Esophagus squamous epithelium (tissue), 4 donors: Measurements from ENCODE around the gene ERC2.

Experiments
- POLR2A ChIP-seq, 4 donors: fragments of 450-650 bp; IDR thresholded peaks; one replicate each; pipeline ENCODE4 v1.6.1; 2017; ENCODE audit warnings: antibody characterized with exemption in 4 of 4, mild to moderate bottlenecking in 4 of 4, moderate library complexity in 3 of 4
- TF ChIP-seq, protein P1 (sequence below), 6 experiments: fragments of 450-650 bp in 4 of 6; fragments of 200-600 bp in 2 of 6; sonication (generic) in 2 of 6; IDR thresholded peaks; one replicate each; pipeline ENCODE4 v1.5.1; 2016 to 2019; ENCODE audit warnings: antibody characterized with exemption in 6 of 6, mild to moderate bottlenecking in 4 of 6, moderate library complexity in 4 of 6

DNA sequence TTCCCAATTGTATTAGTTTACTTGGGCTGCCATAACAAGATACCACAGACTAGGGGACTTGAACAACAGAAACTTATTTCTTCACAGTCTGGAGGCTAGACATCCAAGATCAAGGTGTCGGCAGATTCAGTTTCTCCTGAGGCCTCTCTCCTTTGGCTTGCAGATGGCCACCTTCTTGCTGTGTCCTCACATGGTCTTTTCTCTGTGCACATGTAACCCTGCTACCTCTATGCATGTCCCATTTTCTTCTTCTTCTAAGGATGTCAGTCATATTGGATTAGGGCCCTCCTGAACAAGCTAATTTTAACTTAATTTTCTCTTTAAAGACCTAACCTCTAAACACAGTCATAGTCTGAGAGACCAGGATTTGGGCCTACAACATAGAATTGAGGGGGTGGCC, 644.4 kb downstream of the ERC2 start:
- TF ChIP-seq, protein P1, sequence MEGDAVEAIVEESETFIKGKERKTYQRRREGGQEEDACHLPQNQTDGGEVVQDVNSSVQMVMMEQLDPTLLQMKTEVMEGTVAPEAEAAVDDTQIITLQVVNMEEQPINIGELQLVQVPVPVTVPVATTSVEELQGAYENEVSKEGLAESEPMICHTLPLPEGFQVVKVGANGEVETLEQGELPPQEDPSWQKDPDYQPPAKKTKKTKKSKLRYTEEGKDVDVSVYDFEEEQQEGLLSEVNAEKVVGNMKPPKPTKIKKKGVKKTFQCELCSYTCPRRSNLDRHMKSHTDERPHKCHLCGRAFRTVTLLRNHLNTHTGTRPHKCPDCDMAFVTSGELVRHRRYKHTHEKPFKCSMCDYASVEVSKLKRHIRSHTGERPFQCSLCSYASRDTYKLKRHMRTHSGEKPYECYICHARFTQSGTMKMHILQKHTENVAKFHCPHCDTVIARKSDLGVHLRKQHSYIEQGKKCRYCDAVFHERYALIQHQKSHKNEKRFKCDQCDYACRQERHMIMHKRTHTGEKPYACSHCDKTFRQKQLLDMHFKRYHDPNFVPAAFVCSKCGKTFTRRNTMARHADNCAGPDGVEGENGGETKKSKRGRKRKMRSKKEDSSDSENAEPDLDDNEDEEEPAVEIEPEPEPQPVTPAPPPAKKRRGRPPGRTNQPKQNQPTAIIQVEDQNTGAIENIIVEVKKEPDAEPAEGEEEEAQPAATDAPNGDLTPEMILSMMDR (IDR thresholded peaks at IDR 0.05): no peak
- TF ChIP-seq POLR2A (IDR thresholded peaks at IDR 0.05): no peak
